ENCODE results near the gene USH2A.

USH2A gene

DNA sequence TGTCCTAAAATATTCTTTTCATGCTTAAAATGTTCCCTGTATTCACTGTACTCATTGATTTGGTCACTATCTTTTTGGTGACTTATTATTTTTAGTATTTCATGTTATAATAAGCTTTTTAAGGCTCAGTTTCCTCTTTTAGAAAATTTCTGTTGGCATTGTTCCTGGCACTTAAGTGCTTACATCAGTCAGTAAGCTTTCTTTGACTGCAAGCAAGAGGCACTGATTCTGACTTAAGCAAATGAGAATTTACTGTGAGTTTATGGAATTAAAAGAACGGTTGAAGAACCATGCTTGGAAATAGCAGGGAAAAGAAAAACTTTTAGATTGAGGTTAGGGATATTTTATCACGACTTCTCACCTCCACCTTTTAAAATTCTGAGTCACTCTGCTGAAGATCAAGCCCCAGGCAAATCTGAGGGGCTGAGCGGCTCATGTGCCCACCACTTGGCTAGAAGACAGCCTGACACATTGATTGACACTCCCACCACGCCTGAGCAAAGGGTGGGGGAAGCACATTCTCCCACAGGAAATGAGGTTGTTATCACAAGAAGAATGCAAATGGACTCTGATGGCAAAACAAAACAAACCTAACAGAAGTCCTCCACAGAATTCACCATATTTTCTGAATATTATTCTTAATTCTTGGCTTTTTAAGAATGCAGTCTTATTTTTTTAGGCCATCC, 753.3 kb downstream of the USH2A start:
- H3F3A ChIP-seq (ENCODE audit: insufficient read depth): no peaks in the 10 kb centered on the region
- no peak overlapping the region for H3K4me3 ChIP-seq (ENCODE audit: insufficient read depth, low read length, poor library complexity, severe bottlenecking)
- no peak overlapping the region for H3K4me2 ChIP-seq (ENCODE audit: low read depth, low read length, poor library complexity, severe bottlenecking)
- H3K27ac ChIP-seq (ENCODE audit: low read depth, low read length): no peak overlapping the region
- H3K79me2 ChIP-seq (ENCODE audit: insufficient read depth, low read length): no peaks in the 10 kb centered on the region
- H4K20me1 ChIP-seq (ENCODE audit: low read depth, low read length): no peaks in the 10 kb centered on the region
- no peaks in the 10 kb centered on the region for H3K9me3 ChIP-seq (ENCODE audit: insufficient read depth, low read length)
- no peaks in the 10 kb centered on the region for H3K36me3 ChIP-seq (ENCODE audit: low read length)
- H3K9ac ChIP-seq (ENCODE audit: low read length): no peak overlapping the region
- no peak overlapping the region for H2AFZ ChIP-seq (ENCODE audit: low read depth, low read length, severe bottlenecking)
- H3K9me2 ChIP-seq (replicated peaks; ENCODE audit: insufficient read depth, low read length): no peaks in the 10 kb centered on the region
- TF ChIP-seq EZH2phosphoT487 (conservative IDR thresholded peaks at IDR 0.05; ENCODE audit: low read length): no peak
- TF ChIP-seq, protein P1, sequence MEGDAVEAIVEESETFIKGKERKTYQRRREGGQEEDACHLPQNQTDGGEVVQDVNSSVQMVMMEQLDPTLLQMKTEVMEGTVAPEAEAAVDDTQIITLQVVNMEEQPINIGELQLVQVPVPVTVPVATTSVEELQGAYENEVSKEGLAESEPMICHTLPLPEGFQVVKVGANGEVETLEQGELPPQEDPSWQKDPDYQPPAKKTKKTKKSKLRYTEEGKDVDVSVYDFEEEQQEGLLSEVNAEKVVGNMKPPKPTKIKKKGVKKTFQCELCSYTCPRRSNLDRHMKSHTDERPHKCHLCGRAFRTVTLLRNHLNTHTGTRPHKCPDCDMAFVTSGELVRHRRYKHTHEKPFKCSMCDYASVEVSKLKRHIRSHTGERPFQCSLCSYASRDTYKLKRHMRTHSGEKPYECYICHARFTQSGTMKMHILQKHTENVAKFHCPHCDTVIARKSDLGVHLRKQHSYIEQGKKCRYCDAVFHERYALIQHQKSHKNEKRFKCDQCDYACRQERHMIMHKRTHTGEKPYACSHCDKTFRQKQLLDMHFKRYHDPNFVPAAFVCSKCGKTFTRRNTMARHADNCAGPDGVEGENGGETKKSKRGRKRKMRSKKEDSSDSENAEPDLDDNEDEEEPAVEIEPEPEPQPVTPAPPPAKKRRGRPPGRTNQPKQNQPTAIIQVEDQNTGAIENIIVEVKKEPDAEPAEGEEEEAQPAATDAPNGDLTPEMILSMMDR (IDR thresholded peaks at IDR 0.05; ENCODE audit: insufficient read depth, low read length, poor library complexity, severe bottlenecking): no peak
- no peaks in the 10 kb centered on the region for H3K27me3 ChIP-seq (ENCODE audit: low read length)

DNA sequence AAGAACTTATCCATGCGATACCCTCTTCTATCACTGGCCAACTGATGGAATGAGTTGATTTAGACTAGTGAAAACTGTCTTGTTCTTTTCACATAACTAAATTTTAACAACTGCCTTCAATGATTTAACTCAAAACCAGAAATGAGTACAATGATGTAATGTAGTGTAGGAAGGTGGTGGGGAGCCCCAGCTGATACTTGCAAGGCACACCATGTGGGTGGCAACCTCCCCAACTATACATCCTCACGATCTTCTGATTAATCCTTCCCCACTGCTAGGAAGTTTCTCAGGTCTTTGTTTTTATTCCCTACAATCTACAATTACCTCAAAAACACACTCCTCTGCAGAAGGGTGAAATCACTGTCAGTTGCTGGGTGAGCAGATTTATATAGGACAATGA, 755.5 kb downstream of the USH2A start:
- no peak for TF ChIP-seq EZH2phosphoT487 (conservative IDR thresholded peaks at IDR 0.05; ENCODE audit: low read length)
- TF ChIP-seq, protein P1 (IDR thresholded peaks at IDR 0.05; ENCODE audit: insufficient read depth, low read length, poor library complexity, severe bottlenecking): no peak
- Histone ChIP-seq H3K4me3 (ENCODE audit: insufficient read depth, low read length, poor library complexity, severe bottlenecking) (no peak overlapping the region), H3K9ac (ENCODE audit: low read length) (no peak overlapping the region), H3K79me2 (ENCODE audit: insufficient read depth, low read length) (no peaks in the 10 kb centered on the region), H2AFZ (ENCODE audit: low read depth, low read length, severe bottlenecking) (no peak overlapping the region), H3K4me2 (ENCODE audit: low read depth, low read length, poor library complexity, severe bottlenecking) (no peak overlapping the region), H3K9me2 (replicated peaks; ENCODE audit: insufficient read depth, low read length) (no peaks in the 10 kb centered on the region), H3K27ac (ENCODE audit: low read depth, low read length) (no peak overlapping the region), H3K36me3 (ENCODE audit: low read length) (no peaks in the 10 kb centered on the region), H3K27me3 (ENCODE audit: low read length) (no peaks in the 10 kb centered on the region), H4K20me1 (ENCODE audit: low read depth, low read length) (no peaks in the 10 kb centered on the region), H3F3A (ENCODE audit: insufficient read depth) (no peaks in the 10 kb centered on the region), H3K9me3 (ENCODE audit: insufficient read depth, low read length) (no peaks in the 10 kb centered on the region)

DNA sequence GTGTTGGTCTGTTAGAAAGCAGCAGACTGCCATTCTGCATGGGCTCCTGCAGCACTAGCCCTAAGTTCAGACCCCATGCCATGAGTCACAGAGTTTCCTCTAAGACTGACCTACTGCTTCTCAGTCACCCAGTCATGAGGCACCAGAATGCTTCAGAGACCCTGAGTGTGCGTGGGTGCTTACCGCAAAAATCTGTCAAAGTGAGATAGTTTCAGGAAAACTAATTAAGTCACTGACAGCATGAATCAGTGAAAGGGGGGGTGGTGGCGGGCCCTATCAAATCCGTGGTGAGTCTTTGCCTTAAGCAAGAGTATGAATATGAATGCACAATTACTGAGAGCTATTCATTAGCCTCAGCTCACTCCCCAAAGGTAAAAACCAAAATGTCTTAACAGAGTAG, 758.0 kb downstream of the USH2A start:
- H3K4me2 ChIP-seq (ENCODE audit: low read depth, low read length, poor library complexity, severe bottlenecking): no peak overlapping the region
- H3K9me2 ChIP-seq (replicated peaks; ENCODE audit: insufficient read depth, low read length): no peaks in the 10 kb centered on the region
- no peak overlapping the region for H3K9ac ChIP-seq (ENCODE audit: low read length)
- no peak for TF ChIP-seq EZH2phosphoT487 (conservative IDR thresholded peaks at IDR 0.05; ENCODE audit: low read length)
- TF ChIP-seq, protein P1 (IDR thresholded peaks at IDR 0.05; ENCODE audit: insufficient read depth, low read length, poor library complexity, severe bottlenecking): no peak
- no peak overlapping the region for H3K27ac ChIP-seq (ENCODE audit: low read depth, low read length)
- no peaks in the 10 kb centered on the region for H4K20me1 ChIP-seq (ENCODE audit: low read depth, low read length)
- H2AFZ ChIP-seq (ENCODE audit: low read depth, low read length, severe bottlenecking): no peak overlapping the region
- no peaks in the 10 kb centered on the region for H3K79me2 ChIP-seq (ENCODE audit: insufficient read depth, low read length)
- H3F3A ChIP-seq (ENCODE audit: insufficient read depth): no peaks in the 10 kb centered on the region
- no peak overlapping the region for H3K4me3 ChIP-seq (ENCODE audit: insufficient read depth, low read length, poor library complexity, severe bottlenecking)
- no peaks in the 10 kb centered on the region for H3K27me3 ChIP-seq (ENCODE audit: low read length)
- no peaks in the 10 kb centered on the region for H3K9me3 ChIP-seq (ENCODE audit: insufficient read depth, low read length)
- H3K36me3 ChIP-seq (ENCODE audit: low read length): no peaks in the 10 kb centered on the region

Measured in SU-DHL-6 (cell line).